Smooth muscle cell (in vitro differentiated cells): Measurements from ENCODE around the gene FAM161B. TPM values are rescaled to one million over a fixed set of nuclear protein-coding genes. Genes with fewer than 3 reads are reported as not detected.
"Not testable (repeated sequence)": the region's sequence is repeated elsewhere in the genome, so short reads cannot be mapped to it uniquely, and the experiment has no call there.

Experiments used
- DNase-seq: peaks from one replicate; lab custom pipeline; 2025; ENCODE audit not compliant: unreplicated experiment; lab: John Stamatoyannopoulos, UW
- H2AFZ ChIP-seq: fragments of 200-600 bp; sonication (generic); 2 replicates; pipeline ENCODE4 v1.6.0; 2016; ENCODE audit warnings: antibody characterized with exemption, low read depth, mild to moderate bottlenecking
- H3F3A ChIP-seq: fragments of 200-600 bp; sonication (generic); 2 replicates; pipeline ENCODE4 v1.6.0; 2017; ENCODE audit warnings: antibody characterized with exemption, low read depth
- H3K27ac ChIP-seq: fragments of 200-600 bp; sonication (generic); 2 replicates; pipeline ENCODE4 v1.5.1; 2016; ENCODE audit warnings: low read depth, mild to moderate bottlenecking
- H3K27me3 ChIP-seq: fragments of 200-600 bp; sonication (generic); 2 replicates; pipeline ENCODE4 v1.6.1; 2016; ENCODE audit warnings: low read depth, mild to moderate bottlenecking
- H3K36me3 ChIP-seq: fragments of 200-600 bp; sonication (generic); 2 replicates; pipeline ENCODE4 v1.5.1; 2016; ENCODE audit warnings: low read depth
- H3K4me1 ChIP-seq: fragments of 200-600 bp; sonication (generic); 2 replicates; pipeline ENCODE4 v1.5.1; 2016; ENCODE audit warnings: low read depth
- H3K4me2 ChIP-seq: fragments of 200-600 bp; sonication (generic); 2 replicates; pipeline ENCODE4 v1.6.0; 2016; ENCODE audit warnings: mild to moderate bottlenecking
- H3K4me3 ChIP-seq: fragments of 200-600 bp; sonication (generic); 2 replicates; pipeline ENCODE4 v1.5.1; 2016; ENCODE audit warnings: mild to moderate bottlenecking
- H3K79me2 ChIP-seq: fragments of 200-600 bp; sonication (generic); 2 replicates; pipeline ENCODE4 v1.6.0; 2016; ENCODE audit warnings: low read depth, mild to moderate bottlenecking
- H3K9ac ChIP-seq: fragments of 200-600 bp; sonication (generic); 2 replicates; pipeline ENCODE4 v1.6.0; 2016; ENCODE audit warnings: low read depth
- H3K9me3 ChIP-seq: fragments of 200-600 bp; sonication (generic); replicated peaks from 2 replicates; pipeline ENCODE4 v1.5.1; 2016; ENCODE audit warnings: low read depth
- H4K20me1 ChIP-seq: fragments of 200-600 bp; sonication (generic); 2 replicates; pipeline ENCODE4 v1.6.0; 2016; ENCODE audit warnings: low read depth
- CTCF ChIP-seq: fragments of 200-600 bp; sonication (generic); IDR thresholded peaks from 2 replicates; pipeline ENCODE4 v1.5.1; 2017; ENCODE audit warnings: borderline replicate concordance, mild to moderate bottlenecking, antibody characterized with exemption; ENCODE audit not compliant: insufficient read depth, poor library complexity, severe bottlenecking
- WGBS: methylation state at CpG from one replicate; pipeline ENCODE4 v1.1.7; 2016; ENCODE audit warnings: low lambda C conversion rate; 5-methylcytosine and 5-hydroxymethylcytosine counted together
- polyA plus RNA-seq: library from polyadenylated mRNA; unstranded; fragments of >200 nt; fragmentation: Nextera tagmentation; extraction: Ambion mirVana; gene quantifications from 2 replicates; pipeline ENCODE4 v1.2.1, GENCODE V29; 2016
- total RNA-seq: library from RNA; depleted of rRNA; stranded (reverse); fragments of >200 nt; gene quantifications from 2 replicates; pipeline ENCODE4 v1.2.3, GENCODE V29; 2014

Gene FAM161B
- total and polyA plus RNA-seq, 2 experiments from 2014 or later = 2.7 to 3.9 TPM

GRCh38 chr14:73991092-73991491 lies 41.2 kb upstream of the FAM161B start:
- Histone ChIP-seq H3K4me2 (no peak overlapping the region), H3K9me3 (no peaks in the 10 kb centered on the region), H3K4me1 (no peaks in the 10 kb centered on the region), H3K27ac (no peak overlapping the region), H3K27me3 (no peaks in the 10 kb centered on the region), H3K79me2 (no peaks in the 10 kb centered on the region), H3K36me3 (no peaks in the 10 kb centered on the region), H3F3A (no peaks in the 10 kb centered on the region), H2AFZ (no peak overlapping the region), H3K4me3 (no peak overlapping the region), H4K20me1 (no peaks in the 10 kb centered on the region), H3K9ac (no peak overlapping the region)
- TF ChIP-seq CTCF = no peak
- no peak for DNase-seq
- 87% methylated on average over 4 of the region's 4 CpGs for WGBS

GRCh38 chr14:73988656-73989055 lies 38.8 kb upstream of the FAM161B start:
- H3K4me1 ChIP-seq, H3K79me2 ChIP-seq, H2AFZ ChIP-seq, H3K36me3 ChIP-seq, H3K9me3 ChIP-seq, H3K4me2 ChIP-seq, H3K4me3 ChIP-seq, H3K27ac ChIP-seq, H4K20me1 ChIP-seq, H3K9ac ChIP-seq, DNase-seq, H3F3A ChIP-seq, H3K27me3 ChIP-seq: not testable (repeated sequence)
- 93% methylated on average over 7 of the region's 7 CpGs for WGBS

GRCh38 chr14:73988065-73988464 lies 38.2 kb upstream of the FAM161B start:
- no peaks in the 10 kb centered on the region for H3K36me3 ChIP-seq
- H4K20me1 ChIP-seq = no peaks in the 10 kb centered on the region
- no peaks in the 10 kb centered on the region for H3F3A ChIP-seq
- H3K9ac ChIP-seq = no peak overlapping the region
- no peak overlapping the region for H3K27ac ChIP-seq
- no peaks in the 10 kb centered on the region for H3K27me3 ChIP-seq
- H3K79me2 ChIP-seq = no peaks in the 10 kb centered on the region
- WGBS = 93% methylated on average over 3 of the region's 3 CpGs
- no peak overlapping the region for H2AFZ ChIP-seq
- no peak overlapping the region for H3K4me2 ChIP-seq
- DNase-seq = no peak
- TF ChIP-seq CTCF = no peak
- H3K4me3 ChIP-seq = no peak overlapping the region
- no peaks in the 10 kb centered on the region for H3K9me3 ChIP-seq
- H3K4me1 ChIP-seq = no peaks in the 10 kb centered on the region

GRCh38 chr14:73977896-73978295 lies 28.0 kb upstream of the FAM161B start:
- Histone ChIP-seq H2AFZ (no peak overlapping the region), H3K27me3 (no peaks in the 10 kb centered on the region), H3K79me2 (no peaks in the 10 kb centered on the region), H3F3A (no peaks in the 10 kb centered on the region), H3K4me3 (no peak overlapping the region), H3K9me3 (no peaks in the 10 kb centered on the region), H4K20me1 (no peaks in the 10 kb centered on the region), H3K4me1 (no peaks in the 10 kb centered on the region), H3K36me3 (no peaks in the 10 kb centered on the region), H3K4me2 (no peak overlapping the region), H3K27ac (no peak overlapping the region), H3K9ac (no peak overlapping the region)
- DNase-seq = no peak
- 41% methylated on average over 4 of the region's 4 CpGs for WGBS
- TF ChIP-seq CTCF = no peak
